Stromal cell of bone marrow (primary cell): ENCODE measurements around the gene FAM110A.
"Not testable (repeated sequence)": the region's sequence is repeated elsewhere in the genome, so short reads cannot be mapped to it uniquely, and the experiment has no call there.

Source experiments
- DNase-seq: peaks from one replicate; pipeline ENCODE4 v3.0.0-alpha.2; 2012; ENCODE audit warnings: low read depth

FAM110A gene

DNA sequence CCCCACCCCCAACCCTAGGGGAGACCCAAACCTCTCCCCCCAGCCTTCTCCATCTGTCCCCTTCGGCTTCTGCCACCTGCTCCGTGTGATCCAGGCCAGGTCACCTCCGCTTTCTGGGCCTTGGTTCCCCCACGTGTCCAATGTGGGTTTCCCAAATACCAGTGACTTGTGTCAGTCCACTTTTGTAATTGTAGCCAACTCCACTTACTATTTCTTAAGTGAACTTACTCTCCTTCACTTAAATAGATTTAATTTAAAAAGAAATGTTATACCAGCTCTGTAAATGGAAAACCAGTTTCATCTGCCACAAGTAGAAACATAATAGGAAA is 10.0 kb upstream of the FAM110A start:
- no peak for DNase-seq

DNA sequence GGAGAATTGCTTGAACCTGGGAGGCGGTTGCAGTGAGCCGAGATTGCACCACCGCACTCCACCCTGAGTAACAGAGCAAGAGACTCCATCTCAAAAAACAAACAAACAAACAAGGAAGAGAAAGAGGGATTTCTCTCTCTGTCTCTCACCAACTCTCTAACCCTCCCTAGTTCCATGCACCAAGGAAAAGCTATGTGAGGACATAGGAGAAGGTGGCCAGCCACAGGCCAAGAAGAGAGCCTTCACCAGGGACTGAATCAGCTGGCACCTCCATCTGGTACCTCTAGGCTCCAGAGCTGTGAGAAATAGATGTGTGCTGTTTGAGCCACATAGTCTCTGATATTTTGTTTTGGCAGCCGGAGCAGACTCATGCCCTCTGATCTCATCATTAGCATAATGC is 9.0 kb upstream of the FAM110A start:
- no peak for DNase-seq

DNA sequence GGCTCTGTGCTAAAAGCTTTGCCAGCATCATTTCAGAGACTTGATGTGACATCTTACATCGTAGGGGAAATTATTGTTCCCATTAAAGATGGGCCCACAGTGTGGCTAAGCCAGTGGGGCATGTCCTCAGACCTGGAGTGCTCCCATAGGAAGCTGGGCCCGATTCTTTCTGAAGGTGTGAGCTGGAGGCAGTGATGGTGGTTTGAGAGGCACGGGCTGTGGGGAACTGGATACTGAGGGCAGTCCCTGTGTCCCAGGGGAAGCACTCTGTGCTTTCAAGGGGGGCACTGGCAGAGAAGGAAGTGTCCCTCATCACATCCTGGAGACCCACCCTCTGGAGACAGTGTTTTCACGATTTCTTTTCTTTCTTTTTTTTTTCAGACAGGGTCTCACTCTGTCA is 8.6 kb upstream of the FAM110A start:
- DNase-seq: no peak

- peak; percentile 67 for DNase-seq
These were observed 7.6 kb upstream of the FAM110A start for GRCh38 chr20:825710-826421.

GRCh38 chr20:826695-827323 is 6.7 kb upstream of the FAM110A start:
- DNase-seq: no peak

- not testable (repeated sequence) for DNase-seq
These were observed 5.5 kb upstream of the FAM110A start for GRCh38 chr20:827981-828380.

DNA sequence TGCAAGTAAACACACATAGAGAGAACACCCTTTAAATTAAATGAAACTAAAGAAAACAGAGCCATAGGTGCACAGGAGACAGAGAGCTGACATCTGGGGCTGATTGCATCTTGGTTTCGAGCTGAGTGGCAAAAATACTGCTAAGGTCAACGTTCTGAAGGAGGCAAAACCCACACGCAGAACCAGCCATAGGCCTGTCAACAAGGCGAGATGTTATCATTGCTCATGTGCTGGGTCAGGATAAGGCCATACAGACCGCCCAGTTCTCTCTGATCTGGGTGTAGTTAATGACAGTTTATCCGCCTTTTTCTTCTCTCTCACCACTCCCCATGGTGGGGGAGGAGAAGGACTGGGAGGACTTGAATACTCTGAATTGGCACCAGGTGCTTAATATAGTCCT is 4.5 kb upstream of the FAM110A start:
- no peak for DNase-seq

GRCh38 chr20:829551-829950 is 4.0 kb upstream of the FAM110A start:
- DNase-seq: no peak

GRCh38 chr20:830011-830521 is 3.4 kb upstream of the FAM110A start:
- peak; percentile 64 for DNase-seq

GRCh38 chr20:831251-831650 is 2.3 kb upstream of the FAM110A start:
- no peak for DNase-seq

DNA sequence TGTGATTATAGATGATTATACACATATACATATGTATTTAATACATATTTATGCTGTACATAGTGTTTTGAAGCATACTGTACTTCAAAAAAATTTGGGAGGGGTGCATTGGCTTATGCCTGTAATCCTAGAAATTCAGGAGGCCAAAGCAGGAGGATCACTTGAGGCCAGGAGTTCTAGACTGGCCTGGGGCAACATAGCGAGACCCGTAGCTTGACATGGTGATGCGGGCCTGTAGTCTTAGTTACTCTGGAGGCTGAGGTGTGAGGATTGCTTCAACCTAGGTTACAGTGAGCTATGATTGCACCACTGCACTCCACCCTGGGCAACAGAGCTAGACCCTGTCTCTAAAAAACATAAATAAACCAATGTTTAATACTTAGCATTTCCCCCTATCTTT is 1.6 kb upstream of the FAM110A start:
- no peak for DNase-seq

DNA sequence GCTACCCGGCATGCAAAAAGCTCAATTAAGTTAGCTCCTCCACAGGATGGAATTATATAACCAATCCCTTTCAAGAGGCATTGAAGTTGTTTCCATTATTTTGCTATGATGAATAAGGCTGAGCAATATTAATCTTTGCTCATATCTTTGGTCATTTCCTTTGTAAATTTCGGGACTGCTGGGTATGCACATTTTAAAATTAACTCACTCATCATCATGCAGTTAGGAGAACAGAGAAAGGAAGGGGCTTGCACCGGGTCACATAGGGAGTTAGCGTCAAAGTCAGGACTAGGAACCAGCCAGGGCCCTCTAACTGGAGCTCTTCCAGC is 430 bp upstream of the FAM110A start:
- peak; percentile 60 for DNase-seq

DNA sequence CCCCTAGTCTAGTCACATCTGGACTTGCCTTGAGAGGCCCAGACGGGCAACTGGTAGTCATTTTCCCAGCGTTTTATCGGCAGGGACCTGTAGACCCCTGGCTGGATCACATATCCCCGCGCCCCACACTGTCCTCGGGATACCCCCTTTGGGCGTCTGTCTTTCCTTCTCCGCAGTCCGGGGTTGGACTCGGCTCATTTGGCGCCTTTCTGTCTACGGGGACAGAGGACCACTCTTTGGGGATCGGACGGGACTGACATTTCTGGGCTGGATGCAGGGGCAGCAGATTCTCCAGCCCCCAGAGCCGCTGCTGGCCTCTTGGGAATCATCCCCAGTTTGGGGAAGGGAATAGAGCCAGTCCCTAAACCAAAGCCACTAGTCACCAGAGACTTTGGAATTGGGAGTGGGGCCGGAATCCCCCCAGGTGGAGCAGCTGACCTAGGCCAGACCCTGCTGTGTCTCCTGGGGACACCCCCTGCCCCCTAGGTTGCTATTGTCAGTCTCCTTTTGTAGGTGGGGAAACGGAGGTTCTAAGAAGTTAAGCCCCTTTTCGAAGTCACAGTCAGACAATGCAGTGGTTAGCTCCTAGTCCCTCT is 734 bp downstream of the FAM110A start:
- DNase-seq: no peak

- DNase-seq: no peak
These were observed 2.1 kb downstream of the FAM110A start for GRCh38 chr20:835608-836045.

DNA sequence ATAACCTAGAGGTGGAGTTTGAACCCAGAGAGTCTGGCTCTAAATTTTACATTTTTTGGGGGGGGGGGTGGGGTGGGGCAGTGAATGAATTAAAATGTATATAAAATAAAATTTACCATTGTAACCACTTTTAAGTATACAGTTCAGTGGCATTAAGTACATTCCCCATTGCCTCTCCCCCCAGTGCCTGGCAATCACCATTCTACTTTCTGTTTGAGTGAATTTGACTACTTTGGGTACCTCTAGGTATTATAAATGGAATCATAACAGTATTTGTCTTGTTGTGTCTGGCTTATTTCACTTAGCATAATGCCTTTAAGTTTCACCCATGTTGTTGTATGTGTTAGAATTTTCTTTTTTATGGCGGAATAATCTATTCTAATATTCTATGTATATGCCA is 2.7 kb downstream of the FAM110A start:
- no peak for DNase-seq

- no peak for DNase-seq
These were observed 5.5 kb downstream of the FAM110A start for GRCh38 chr20:839015-839414.

- DNase-seq: no peak
These were observed 6.1 kb downstream of the FAM110A start for GRCh38 chr20:839626-840025.

GRCh38 chr20:840503-840857 is 7.0 kb downstream of the FAM110A start:
- no peak for DNase-seq

GRCh38 chr20:840858-841567 is 7.5 kb downstream of the FAM110A start:
- DNase-seq: no peak

- DNase-seq: no peak
These were observed 8.3 kb downstream of the FAM110A start for GRCh38 chr20:841568-842546.

- no peak for DNase-seq
These were observed 9.0 kb downstream of the FAM110A start for GRCh38 chr20:842547-842940.

DNA sequence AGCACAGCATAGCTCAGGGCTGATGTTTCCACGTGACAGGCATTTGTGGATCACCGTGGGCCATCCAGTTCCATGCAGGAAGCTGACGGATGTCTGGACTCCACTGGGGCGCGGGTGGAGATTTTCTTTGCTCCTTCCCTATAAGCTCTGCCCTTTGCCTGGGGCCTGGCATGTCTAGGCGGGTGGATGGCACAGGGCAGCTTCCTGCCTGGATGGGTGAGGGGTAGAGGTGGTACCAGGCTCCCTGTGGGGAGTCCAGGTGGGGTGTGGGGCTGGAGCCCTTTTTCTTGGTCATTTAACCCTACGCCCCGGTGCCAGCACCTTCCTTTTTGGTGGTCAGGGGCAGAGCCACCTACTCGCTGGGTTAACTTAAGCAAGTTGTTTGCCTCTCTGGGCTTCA is 10.4 kb downstream of the FAM110A start:
- no peak for DNase-seq
